ENCODE data around the gene ANLN. TPM values are rescaled to one million over a fixed set of nuclear protein-coding genes. Genes with fewer than 3 reads are reported as not detected.

Gene ANLN
- total RNA-seq, 1 experiment from 2014 or later, result 130 TPM

DNA sequence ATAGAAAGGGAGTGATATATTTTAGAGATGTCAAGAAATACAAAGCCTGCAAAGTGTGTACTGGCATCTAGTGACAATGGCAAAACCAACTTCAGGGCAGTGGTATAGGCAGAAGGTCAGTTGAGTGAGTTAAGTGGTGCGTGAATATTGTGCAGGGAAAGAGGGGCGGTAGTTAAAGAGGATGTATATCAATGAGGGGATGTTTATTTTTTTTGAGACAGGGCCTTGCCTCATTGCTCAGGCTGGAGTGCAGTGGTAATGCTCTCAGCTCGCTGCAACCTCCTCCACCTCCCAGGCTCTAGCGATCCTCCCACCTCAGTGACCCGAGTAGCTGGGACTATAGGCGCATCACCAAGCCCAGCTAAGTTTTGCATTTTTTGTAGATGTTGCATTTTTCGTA lies 13.8 kb downstream of the ANLN start:
- H3K79me2 ChIP-seq (ENCODE audit: insufficient read depth, low read length), result peaks cover 99% of the 10 kb centered on the region
- no peaks in the 10 kb centered on the region for H3K9me3 ChIP-seq (ENCODE audit: control insufficient read depth in 1 of 2, insufficient read depth in 1 of 2, low read depth in 1 of 2, low read length in 2 of 2)
- TF ChIP-seq CBX3 (IDR thresholded peaks at IDR 0.05; ENCODE audit: low read depth), result no peak
- no peak for TF ChIP-seq POLR2A (IDR thresholded peaks at IDR 0.05; ENCODE audit: borderline replicate concordance, extremely low read depth, insufficient read depth, insufficient read length)
- TF ChIP-seq EZH2phosphoT487 (IDR thresholded peaks at IDR 0.05; ENCODE audit: borderline replicate concordance), result no peak
- TF ChIP-seq JUND (IDR thresholded peaks at IDR 0.05), result no peak
- no peak for TF ChIP-seq POLR2AphosphoS5 (IDR thresholded peaks at IDR 0.05; ENCODE audit: low read depth, low read length)
- TF ChIP-seq YY1 (IDR thresholded peaks at IDR 0.05; ENCODE audit: extremely low read depth, insufficient replicate concordance, low read depth, low read length), result no peak
- TF ChIP-seq, protein P1, sequence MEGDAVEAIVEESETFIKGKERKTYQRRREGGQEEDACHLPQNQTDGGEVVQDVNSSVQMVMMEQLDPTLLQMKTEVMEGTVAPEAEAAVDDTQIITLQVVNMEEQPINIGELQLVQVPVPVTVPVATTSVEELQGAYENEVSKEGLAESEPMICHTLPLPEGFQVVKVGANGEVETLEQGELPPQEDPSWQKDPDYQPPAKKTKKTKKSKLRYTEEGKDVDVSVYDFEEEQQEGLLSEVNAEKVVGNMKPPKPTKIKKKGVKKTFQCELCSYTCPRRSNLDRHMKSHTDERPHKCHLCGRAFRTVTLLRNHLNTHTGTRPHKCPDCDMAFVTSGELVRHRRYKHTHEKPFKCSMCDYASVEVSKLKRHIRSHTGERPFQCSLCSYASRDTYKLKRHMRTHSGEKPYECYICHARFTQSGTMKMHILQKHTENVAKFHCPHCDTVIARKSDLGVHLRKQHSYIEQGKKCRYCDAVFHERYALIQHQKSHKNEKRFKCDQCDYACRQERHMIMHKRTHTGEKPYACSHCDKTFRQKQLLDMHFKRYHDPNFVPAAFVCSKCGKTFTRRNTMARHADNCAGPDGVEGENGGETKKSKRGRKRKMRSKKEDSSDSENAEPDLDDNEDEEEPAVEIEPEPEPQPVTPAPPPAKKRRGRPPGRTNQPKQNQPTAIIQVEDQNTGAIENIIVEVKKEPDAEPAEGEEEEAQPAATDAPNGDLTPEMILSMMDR (IDR thresholded peaks at IDR 0.05 in 2 of 3, conservative IDR thresholded peaks at IDR 0.05 in 1 of 3; ENCODE audit: borderline replicate concordance in 1 of 3, insufficient read depth in 1 of 3, low read depth in 2 of 3, low read length in 2 of 3), result no peak
- no peak for TF ChIP-seq SP1 (IDR thresholded peaks at IDR 0.05; ENCODE audit: low read depth)
- TF ChIP-seq FOSL1 (IDR thresholded peaks at IDR 0.05; ENCODE audit: low read depth), result no peak
- TF ChIP-seq, protein P2, sequence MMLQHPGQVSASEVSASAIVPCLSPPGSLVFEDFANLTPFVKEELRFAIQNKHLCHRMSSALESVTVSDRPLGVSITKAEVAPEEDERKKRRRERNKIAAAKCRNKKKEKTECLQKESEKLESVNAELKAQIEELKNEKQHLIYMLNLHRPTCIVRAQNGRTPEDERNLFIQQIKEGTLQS (IDR thresholded peaks at IDR 0.05), result no peak
- no peak for TF ChIP-seq CEBPB (IDR thresholded peaks at IDR 0.05; ENCODE audit: low read depth)
- no peak for TF ChIP-seq TCF7L2 (IDR thresholded peaks at IDR 0.05; ENCODE audit: borderline replicate concordance, extremely low read depth, insufficient read depth, insufficient read length)
- no peak for TF ChIP-seq RAD21 (IDR thresholded peaks at IDR 0.05; ENCODE audit: low read depth)
- no peak for TF ChIP-seq EGR1 (IDR thresholded peaks at IDR 0.05; ENCODE audit: low read depth)
- TF ChIP-seq, protein P3, sequence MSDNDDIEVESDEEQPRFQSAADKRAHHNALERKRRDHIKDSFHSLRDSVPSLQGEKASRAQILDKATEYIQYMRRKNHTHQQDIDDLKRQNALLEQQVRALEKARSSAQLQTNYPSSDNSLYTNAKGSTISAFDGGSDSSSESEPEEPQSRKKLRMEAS (IDR thresholded peaks at IDR 0.05), result no peak
- TF ChIP-seq ELF1 (IDR thresholded peaks at IDR 0.05; ENCODE audit: borderline replicate concordance, low read depth), result no peak
- TF ChIP-seq SIN3A (IDR thresholded peaks at IDR 0.05; ENCODE audit: low read depth), result no peak
- no peak for TF ChIP-seq ZFX (IDR thresholded peaks at IDR 0.05)
- ChIA-PET CTCF (no interaction called here), POLR2A (interaction anchor here (1.1 kb wide), 1 partner anchor 11 kb away, joined by 3 read pairs; no protein-coding TSS in a partner anchor), RAD21 (ENCODE audit: low non-redundant PET in 1 of 2, low total read pairs in 2 of 2, uncharacterized antibody in 2 of 2, unreplicated experiment in 2 of 2) (no interaction called here)
- no peak overlapping the region for H3K9ac ChIP-seq (ENCODE audit: low read length)
- DNase-seq (ENCODE audit: low read depth, low spot score) (no peak), ATAC-seq (no peak)
- H3K4me2 ChIP-seq (ENCODE audit: low read length), result no peak overlapping the region
- H2AFZ ChIP-seq (ENCODE audit: low read depth, low read length, poor library complexity, severe bottlenecking), result no peak overlapping the region
- H3K27me3 ChIP-seq (ENCODE audit: insufficient read depth, low read length), result no peaks in the 10 kb centered on the region
- no TSS peak for BruUV-seq (replicated peaks)
- no peaks in the 10 kb centered on the region for H3K4me1 ChIP-seq (ENCODE audit: control insufficient read depth in 1 of 2, insufficient read depth in 2 of 2, low read length in 2 of 2)
- H3K27ac ChIP-seq (ENCODE audit: low read depth, low read length), result no peak overlapping the region
- no peak overlapping the region for H3K4me3 ChIP-seq (replicated peaks in 1 of 2; ENCODE audit: low read depth in 1 of 2, low read length in 2 of 2)
- intact Hi-C loops (cut with micrococcal nuclease), result no loop called here
- peaks cover 9% of the 10 kb centered on the region for H4K20me1 ChIP-seq (ENCODE audit: insufficient read depth)
- H3K9me2 ChIP-seq (ENCODE audit: insufficient read depth), result no peaks in the 10 kb centered on the region
- H3K36me3 ChIP-seq (ENCODE audit: control insufficient read depth in 1 of 2, insufficient read depth in 2 of 2, low read length in 2 of 2), result peaks cover 33 to 62% of the 10 kb centered on the region in 2 experiments
